Astrocyte (in vitro differentiated cells and primary cell): ENCODE results near the gene RLN3. TPM values are rescaled to one million over a fixed set of nuclear protein-coding genes. Genes with fewer than 3 reads are reported as not detected.
"Not testable (repeated sequence)": the region's sequence is repeated elsewhere in the genome, so short reads cannot be mapped to it uniquely, and the experiment has no call there.

Source experiments
- DNase-seq: peaks from one replicate; pipeline ENCODE4 v3.0.0-alpha.2; 2010; ENCODE audit warnings: low read depth
- FAIRE-seq: peaks from 2 replicates; lab custom pipeline; 2011; peaks lifted over from hg19 to GRCh38; lab: Jason Lieb, UNC
- H2AFZ ChIP-seq: 2 replicates; pipeline ENCODE4 v1.6.0; 2012; ENCODE audit warnings: low read depth, low read length, inconsistent platforms
- H3K27ac ChIP-seq: 2 replicates; pipeline ENCODE4 v1.5.1; 2011; ENCODE audit warnings: low read depth, low read length, inconsistent platforms
- H3K27me3 ChIP-seq: 2 replicates; pipeline ENCODE4 v1.6.0; 2011; ENCODE audit warnings: low read length, inconsistent platforms; ENCODE audit not compliant: insufficient read depth
- H3K36me3 ChIP-seq: 2 replicates; pipeline ENCODE4 v1.5.1; 2011; ENCODE audit warnings: low read length, inconsistent platforms; ENCODE audit not compliant: insufficient read depth
- H3K4me1 ChIP-seq: 2 replicates; pipeline ENCODE4 v1.5.1; 2011; ENCODE audit warnings: low read length, inconsistent platforms; ENCODE audit not compliant: insufficient read depth
- H3K4me2 ChIP-seq: 2 replicates; pipeline ENCODE4 v1.6.0; 2012; ENCODE audit warnings: low read length, inconsistent platforms
- H3K4me3 ChIP-seq: 2 replicates; pipeline ENCODE4 v1.5.1; 2011; ENCODE audit warnings: low read depth, mild to moderate bottlenecking, low read length, inconsistent platforms; ENCODE audit not compliant: insufficient read depth
- H3K79me2 ChIP-seq: 2 replicates; pipeline ENCODE4 v1.6.0; 2012; ENCODE audit warnings: mild to moderate bottlenecking, low read length, inconsistent platforms; ENCODE audit not compliant: insufficient read depth
- H3K9ac ChIP-seq: 2 replicates; pipeline ENCODE4 v1.6.0; 2012; ENCODE audit warnings: mild to moderate bottlenecking, low read length, inconsistent platforms
- H3K9me3 ChIP-seq: 2 replicates; pipeline ENCODE4 v1.5.1; 2012; ENCODE audit warnings: low read depth, mild to moderate bottlenecking, low read length, inconsistent platforms; ENCODE audit not compliant: insufficient read depth
- H4K20me1 ChIP-seq: 2 replicates; pipeline ENCODE4 v1.6.0; 2012; ENCODE audit warnings: low read length, inconsistent platforms; ENCODE audit not compliant: insufficient read depth
- H3K27ac Mint-ChIP-seq: one replicate; pipeline ENCODE4 v1.8.0; 2021; ENCODE audit warnings: mild to moderate bottlenecking, mixed read lengths; ENCODE audit not compliant: unreplicated experiment
- H3K27me3 Mint-ChIP-seq: one replicate; pipeline ENCODE4 v1.8.0; 2021; ENCODE audit warnings: low read depth, mixed read lengths; ENCODE audit not compliant: unreplicated experiment
- H3K36me3 Mint-ChIP-seq: one replicate; pipeline ENCODE4 v1.8.0; 2021; ENCODE audit warnings: low read depth, mixed read lengths; ENCODE audit not compliant: unreplicated experiment
- H3K4me1 Mint-ChIP-seq: one replicate; pipeline ENCODE4 v1.8.0; 2021; ENCODE audit warnings: low read depth, mixed read lengths; ENCODE audit not compliant: unreplicated experiment
- H3K4me3 Mint-ChIP-seq: one replicate; pipeline ENCODE4 v1.8.0; 2021; ENCODE audit warnings: mild to moderate bottlenecking, moderate library complexity, mixed read lengths; ENCODE audit not compliant: unreplicated experiment
- H3K9me3 Mint-ChIP-seq: one replicate; pipeline ENCODE4 v1.8.0; 2021; ENCODE audit warnings: mild to moderate bottlenecking, mixed read lengths; ENCODE audit not compliant: unreplicated experiment
- CTCF ChIP-seq: IDR thresholded peaks from 2 replicates; pipeline ENCODE4 v1.5.1; 2011; ENCODE audit warnings: low read depth, mild to moderate bottlenecking, inconsistent platforms, low read length, moderate library complexity; ENCODE audit not compliant: insufficient read depth
- EZH2 ChIP-seq: IDR thresholded peaks from 2 replicates; pipeline ENCODE4 v1.6.1; 2012; ENCODE audit warnings: mild to moderate bottlenecking, low read length, inconsistent platforms; ENCODE audit not compliant: insufficient read depth
- total RNA-seq: library from RNA; stranded (reverse); gene quantifications from 2 replicates; pipeline ENCODE4 v1.2.1, GENCODE V29; 2021

Gene RLN3
- total RNA-seq, 1 donor from 2014 or later = not detected

DNA sequence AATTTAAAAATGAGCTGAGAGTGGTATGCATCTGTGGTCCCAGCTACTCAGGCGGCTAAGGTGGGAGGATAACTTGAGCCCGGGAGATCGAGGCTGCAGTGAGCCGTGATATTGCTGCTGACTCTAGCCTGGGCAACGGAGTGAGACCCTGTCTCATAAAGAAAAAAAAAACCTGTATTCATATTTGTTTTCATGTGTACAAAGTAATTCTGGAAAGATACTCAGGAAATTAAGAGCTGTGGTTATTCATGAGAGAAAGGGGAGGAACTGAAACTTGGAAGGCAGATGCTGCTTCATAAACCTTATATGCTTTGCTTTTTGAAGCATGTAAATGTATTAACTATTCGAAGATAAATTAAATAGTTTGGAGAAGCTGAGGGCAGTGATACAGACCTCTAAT, 8.8 kb upstream of the RLN3 start:
- H3K4me3 Mint-ChIP-seq = no peak overlapping the region
- TF ChIP-seq EZH2 (no peak), CTCF (no peak)
- H3K36me3 Mint-ChIP-seq = no peaks in the 10 kb centered on the region
- H3K36me3 ChIP-seq = no peaks in the 10 kb centered on the region
- H3K27me3 Mint-ChIP-seq = no peaks in the 10 kb centered on the region
- peaks cover 4% of the 10 kb centered on the region for H3K4me1 Mint-ChIP-seq
- H3K79me2 ChIP-seq = no peaks in the 10 kb centered on the region
- no peak overlapping the region for H3K27ac ChIP-seq
- H3K9me3 Mint-ChIP-seq = no peaks in the 10 kb centered on the region
- no peak overlapping the region for H3K9ac ChIP-seq
- H2AFZ ChIP-seq = no peak overlapping the region
- DNase-seq = no peak
- no peaks in the 10 kb centered on the region for H4K20me1 ChIP-seq
- H3K27ac Mint-ChIP-seq = no peak overlapping the region
- no peak for FAIRE-seq
- H3K27me3 ChIP-seq = no peaks in the 10 kb centered on the region
- no peak overlapping the region for H3K4me3 ChIP-seq
- no peaks in the 10 kb centered on the region for H3K9me3 ChIP-seq
- H3K4me1 ChIP-seq = peaks cover 5% of the 10 kb centered on the region
- no peak overlapping the region for H3K4me2 ChIP-seq

DNA sequence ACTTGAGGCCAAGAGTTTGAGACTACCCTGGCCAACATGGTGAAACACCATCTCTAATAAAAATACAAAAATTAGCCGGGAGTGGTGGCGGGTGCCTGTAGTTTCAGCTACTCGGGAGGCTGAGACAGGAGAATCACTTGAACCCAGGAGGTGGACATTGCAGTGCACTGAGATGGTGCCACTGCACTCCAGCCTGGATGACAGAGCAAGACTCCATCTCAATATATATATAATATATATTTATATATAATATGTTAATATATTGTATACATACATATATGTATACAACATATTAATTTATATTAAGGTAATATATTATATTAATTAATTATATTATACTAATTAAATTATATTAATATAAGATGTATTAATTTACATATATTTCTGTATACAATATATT, 8.2 kb upstream of the RLN3 start:
- H3K9me3 ChIP-seq, H3K4me1 Mint-ChIP-seq, H3K79me2 ChIP-seq, H3K4me3 Mint-ChIP-seq, H3K36me3 ChIP-seq, H2AFZ ChIP-seq, H3K27me3 ChIP-seq, H3K27ac Mint-ChIP-seq, DNase-seq, H3K9me3 Mint-ChIP-seq, H3K4me1 ChIP-seq, H3K27ac ChIP-seq, H3K36me3 Mint-ChIP-seq, H3K4me3 ChIP-seq, H4K20me1 ChIP-seq, H3K27me3 Mint-ChIP-seq, H3K4me2 ChIP-seq, H3K9ac ChIP-seq, FAIRE-seq: not testable (repeated sequence)

DNA sequence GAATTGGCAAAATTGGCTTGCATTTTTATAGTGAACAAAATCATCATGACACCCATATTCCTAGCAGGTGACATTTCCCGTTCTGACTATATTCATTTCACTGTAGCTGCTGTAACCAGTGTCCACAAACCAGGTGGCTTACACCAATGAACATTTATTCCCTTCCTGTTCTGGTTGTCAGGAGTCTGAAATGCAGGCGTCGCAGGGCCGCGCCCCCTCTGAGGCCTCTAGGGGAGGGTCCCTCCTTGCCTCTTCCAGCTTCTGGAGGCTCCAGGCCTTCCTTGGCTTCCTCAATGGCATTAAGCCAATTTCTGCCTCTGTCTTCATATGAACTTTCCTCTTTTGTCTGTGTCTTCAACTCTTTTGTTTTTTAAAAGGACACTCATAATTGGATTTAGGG, 6.5 kb upstream of the RLN3 start:
- H3K9me3 ChIP-seq = no peaks in the 10 kb centered on the region
- TF ChIP-seq EZH2 (no peak), CTCF (no peak)
- H3K27me3 Mint-ChIP-seq = no peaks in the 10 kb centered on the region
- H3K9me3 Mint-ChIP-seq = no peaks in the 10 kb centered on the region
- no peaks in the 10 kb centered on the region for H3K79me2 ChIP-seq
- H3K9ac ChIP-seq = no peak overlapping the region
- no peaks in the 10 kb centered on the region for H4K20me1 ChIP-seq
- no peak overlapping the region for H3K27ac Mint-ChIP-seq
- H3K36me3 Mint-ChIP-seq = no peaks in the 10 kb centered on the region
- H3K36me3 ChIP-seq = no peaks in the 10 kb centered on the region
- H3K4me1 ChIP-seq = peaks cover 5% of the 10 kb centered on the region
- H3K27me3 ChIP-seq = no peaks in the 10 kb centered on the region
- H3K4me1 Mint-ChIP-seq = peaks cover 4% of the 10 kb centered on the region
- DNase-seq (no peak), FAIRE-seq (no peak)
- H3K27ac ChIP-seq = no peak overlapping the region
- H3K4me2 ChIP-seq = no peak overlapping the region
- no peak overlapping the region for H3K4me3 Mint-ChIP-seq
- no peak overlapping the region for H3K4me3 ChIP-seq
- H2AFZ ChIP-seq = no peak overlapping the region
